Activated CD4-positive, alpha-beta T cell treated with anti-CD3 and anti-CD28 coated beads for 48 hours (primary cell): Measurements from ENCODE around the gene SLC19A2.

Experiments used
- DNase-seq: peaks from one replicate; pipeline ENCODE4 v3.0.0-alpha.2; 2020

SLC19A2 gene

DNA sequence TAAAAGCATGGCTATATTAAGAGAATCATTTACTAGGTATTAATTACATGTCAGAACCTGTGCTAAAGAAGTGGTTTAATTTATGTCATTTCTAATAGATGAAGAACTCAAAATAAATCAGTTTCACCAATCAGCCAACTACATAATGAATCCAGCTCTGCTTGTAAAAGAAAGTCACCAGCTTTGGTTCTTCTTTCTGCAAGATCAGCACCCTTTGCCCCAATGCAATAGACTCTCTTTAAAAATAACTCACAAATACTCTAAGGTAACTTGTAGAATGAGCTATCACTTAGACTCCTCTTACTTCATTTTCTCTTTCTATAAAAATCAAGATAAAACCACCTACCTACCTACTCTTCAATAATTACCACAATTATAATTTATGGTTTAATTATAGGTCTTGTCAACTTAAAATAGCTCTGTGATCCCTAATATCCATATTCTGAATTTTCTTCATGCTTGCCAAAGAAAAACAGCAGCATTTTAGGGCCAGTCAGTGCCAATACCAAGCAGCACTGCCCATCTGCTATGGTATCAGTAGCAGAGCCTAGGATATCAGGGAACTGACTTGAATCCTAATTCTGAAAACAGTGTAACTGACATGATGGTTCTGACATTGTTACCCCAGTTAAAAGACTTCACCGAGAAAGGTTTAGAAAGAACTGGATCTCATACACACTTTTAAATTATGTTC is 11.3 kb downstream of the SLC19A2 start:
- no peak for DNase-seq

DNA sequence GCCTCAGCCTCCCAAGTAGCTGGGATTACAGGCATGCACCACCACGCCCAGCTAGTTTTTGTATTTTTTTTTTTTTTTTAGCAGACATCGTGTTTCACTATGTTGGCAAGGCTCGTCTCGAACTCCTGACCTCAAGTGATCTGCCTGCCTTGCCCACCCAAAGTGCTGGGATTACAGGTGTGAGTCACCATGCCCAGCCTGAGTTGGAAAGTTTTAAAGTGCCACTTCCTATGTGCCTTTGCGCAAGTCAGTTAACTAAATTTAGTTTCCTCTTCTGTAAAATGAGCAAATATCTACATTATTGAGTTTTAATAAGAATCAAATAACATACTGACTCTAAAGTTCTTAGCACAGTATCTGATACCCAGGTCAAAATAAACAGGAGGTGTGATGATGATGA is 12.4 kb downstream of the SLC19A2 start:
- DNase-seq = no peak

DNA sequence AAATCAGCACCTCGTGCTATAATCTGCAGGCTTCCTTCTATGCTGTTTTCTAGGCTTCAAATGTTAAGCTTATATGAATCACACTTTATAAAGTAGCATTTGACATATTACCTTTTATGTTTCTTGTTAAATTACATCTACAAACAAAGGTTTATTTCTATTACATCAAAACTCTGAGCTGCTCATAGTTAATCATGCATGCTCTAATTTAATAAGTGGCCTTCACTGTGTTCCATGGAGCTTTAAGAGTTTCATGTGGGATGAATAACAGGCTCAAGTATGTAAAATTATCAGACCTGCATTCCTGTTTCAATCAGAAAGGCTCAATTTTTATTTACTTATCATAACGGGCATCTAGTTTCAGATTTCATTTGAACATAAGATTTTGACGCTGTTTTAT is 13.0 kb downstream of the SLC19A2 start:
- no peak for DNase-seq

DNA sequence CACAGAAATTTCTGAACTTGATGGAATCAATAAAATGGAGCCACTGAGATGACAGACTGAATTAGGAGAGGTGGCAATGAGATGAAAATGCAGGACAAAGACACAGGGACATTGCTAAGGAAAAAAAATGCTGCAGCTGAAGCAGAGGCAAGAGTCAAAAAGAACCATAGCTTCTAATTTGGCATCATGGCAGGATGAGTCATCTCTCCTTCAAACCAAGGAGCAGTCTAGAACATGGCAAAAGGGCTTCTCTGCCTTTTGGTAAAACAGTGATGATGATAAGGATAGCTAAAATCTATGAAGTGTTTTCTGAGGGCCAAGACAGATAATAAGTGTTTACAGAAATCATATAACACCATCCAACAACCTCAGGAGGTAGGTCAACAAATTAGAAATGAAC is 16.8 kb downstream of the SLC19A2 start:
- DNase-seq = no peak

DNA sequence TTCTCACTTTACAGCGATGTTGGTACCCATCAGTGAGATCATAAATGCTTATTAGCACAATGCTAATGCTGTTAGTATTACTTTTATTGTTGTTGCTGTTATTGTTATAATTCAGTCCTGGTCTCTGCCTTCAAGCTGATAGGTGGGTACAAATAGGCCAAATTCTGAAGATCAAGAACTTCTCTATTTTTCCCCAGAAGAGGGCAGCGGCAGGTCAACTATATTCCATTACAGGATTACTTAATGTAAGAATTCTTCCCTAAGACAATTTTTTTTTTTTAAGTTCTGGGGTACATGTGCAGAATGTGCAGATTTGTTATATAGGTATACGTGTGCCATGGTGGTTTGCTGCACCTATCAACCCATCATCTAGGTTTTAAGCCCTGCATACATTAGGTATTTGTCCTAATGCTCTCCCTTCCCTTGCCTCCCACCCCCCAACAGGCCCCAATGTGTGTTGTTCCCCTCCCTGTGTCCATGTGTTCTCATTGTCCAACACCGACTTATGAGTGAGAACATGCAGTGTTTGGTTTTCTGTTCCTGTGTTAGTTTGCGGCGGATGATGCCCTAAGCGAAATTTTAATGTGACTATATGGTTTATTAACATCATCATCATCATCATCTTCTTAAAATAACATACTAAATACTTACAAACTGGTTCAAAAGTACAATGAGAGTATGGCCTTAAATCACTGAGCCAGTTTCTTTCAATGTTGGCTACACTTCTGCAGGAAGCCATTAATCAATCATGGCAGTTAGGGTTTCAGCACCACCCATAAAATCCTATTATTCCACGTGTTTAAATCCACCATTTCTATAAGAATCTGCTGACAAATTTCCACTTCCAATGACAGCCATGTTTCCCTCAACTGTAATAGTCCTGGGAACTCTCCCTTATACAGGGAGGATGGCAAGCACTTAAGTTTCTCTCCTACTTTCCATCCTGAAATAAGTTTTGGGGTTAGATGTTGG is 19.2 kb downstream of the SLC19A2 start:
- no peak for DNase-seq

DNA sequence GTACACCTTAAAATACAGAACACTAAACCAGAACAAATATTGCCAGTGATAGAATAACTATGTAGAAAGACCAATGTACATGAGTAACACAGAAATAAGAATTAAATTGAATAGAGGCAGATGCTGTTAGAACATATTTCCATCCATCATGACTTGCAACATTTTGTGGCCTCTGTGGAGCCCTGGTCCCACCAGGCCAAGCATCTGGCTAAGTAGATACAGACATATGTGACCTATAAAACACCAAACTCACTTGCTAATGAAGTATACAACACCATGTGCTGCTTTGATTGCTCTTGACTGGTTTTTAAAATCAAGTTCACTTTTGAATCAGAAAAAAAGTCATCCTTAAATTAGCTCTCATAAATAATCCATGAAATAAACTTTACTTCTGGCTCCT is 20.5 kb downstream of the SLC19A2 start:
- DNase-seq = no peak

DNA sequence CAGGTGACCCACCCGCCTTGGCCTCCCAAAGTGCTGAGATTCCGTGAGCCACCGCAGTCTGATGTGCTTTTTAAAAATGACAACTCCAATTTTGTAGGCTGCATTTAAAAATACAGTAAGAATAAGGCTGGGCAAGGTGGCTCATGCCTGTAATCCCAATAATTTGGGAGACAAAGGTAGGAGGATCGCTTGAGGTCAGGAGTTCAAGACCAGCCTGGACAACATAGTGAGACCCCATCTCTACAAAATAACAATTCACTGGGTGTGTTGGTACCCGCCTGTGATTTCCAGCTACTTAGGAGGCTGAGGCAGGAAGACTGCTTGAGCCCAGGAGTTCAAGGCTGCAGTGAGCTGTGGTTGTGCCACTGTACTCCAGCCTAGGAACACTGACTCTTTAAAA is 23.4 kb downstream of the SLC19A2 start:
- no peak for DNase-seq

DNA sequence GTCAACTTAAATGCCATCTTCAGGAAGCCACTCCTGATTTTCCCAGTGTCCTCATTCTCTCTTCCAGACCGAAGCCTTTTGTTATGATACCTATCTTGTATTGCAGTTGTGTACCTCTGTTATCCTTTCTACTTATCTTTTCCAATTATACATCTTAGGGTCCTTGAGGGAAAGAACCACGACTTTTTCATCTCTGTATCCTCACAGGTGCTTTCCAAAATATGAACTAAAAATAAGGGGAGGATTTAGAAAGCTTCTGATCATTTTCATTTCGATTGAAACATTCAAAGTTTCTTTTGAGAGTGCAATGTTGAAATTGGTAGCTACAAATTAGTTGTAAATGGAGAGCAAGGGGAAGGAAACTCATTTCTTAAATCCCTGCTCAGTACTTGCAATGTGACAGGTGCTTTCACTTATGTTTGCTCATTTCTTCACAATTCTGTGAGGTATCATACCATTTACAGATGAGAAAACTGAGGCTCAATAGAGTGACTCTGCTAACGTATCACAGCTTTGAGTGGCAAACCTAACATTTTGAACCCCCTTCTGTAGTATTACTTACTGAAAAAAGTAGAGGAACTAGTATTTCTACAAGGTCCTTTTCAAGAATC is 24.2 kb downstream of the SLC19A2 start:
- DNase-seq = no peak

DNA sequence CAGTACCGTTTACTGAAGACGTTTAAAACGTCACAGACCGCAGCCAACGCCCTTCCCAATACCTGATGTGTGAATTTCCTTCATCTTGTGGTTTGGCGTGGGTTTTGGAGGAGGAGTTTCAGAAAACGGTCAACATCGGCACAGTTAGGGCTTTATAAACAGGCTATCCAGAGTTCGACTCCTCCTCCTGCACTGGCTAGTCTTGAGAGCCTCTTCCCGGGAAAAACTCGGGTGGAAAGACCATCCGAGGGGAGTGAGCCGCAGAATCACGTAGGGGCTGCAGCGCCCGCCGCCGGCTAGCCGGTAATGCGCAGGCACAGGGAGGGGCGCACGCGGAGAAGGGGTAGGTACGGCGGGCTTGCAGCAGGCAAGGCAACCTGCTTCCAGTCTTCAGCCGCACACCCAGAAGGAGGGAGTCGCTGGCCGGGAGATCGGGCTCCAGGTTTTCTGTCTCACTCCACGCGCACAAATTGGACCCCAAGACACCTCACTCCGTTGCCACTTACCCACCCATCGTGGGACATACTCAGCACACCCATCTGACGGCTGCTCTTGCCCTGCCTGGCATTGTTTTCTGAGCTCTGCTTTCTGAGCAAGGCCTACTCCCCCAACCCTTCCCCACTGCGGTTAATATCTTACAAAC is 25.4 kb downstream of the SLC19A2 start:
- DNase-seq = peak; percentile 31

DNA sequence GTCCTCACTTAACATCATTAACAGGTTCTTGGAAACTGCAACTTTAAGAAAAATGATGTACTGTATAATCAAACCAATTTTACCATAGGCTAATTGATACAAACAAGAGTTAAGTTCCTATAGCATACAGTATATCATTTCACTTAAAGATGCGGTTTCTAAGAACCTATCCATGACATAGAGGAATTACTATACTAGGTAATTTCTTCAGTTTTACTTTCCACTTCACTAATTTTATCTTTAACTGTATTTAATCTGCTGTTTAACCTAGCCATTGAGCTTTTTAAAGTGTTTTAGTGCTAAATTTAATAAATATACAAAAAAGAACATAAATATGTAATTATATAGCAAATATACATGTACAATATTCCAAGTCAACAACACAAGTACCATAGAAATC is 28.3 kb downstream of the SLC19A2 start:
- no peak for DNase-seq

DNA sequence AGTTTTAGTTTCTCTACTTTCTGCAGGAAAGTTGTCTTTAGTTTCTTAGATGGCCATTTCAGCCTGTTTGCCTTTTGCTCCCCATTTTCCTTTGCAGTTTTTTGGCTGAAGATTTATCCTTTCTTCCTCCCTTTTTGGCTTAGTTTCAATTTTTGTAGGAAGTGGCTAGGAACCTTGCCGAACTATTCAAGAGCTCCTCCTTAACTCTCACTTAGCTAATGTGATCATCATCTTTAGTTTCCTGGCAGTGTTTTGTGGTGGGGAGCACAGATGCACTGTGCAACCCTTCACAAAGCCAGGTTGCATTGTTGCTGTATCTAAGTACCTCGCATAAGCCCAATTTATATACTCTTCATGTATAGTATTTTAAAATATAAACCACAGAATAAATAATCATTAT is 29.7 kb downstream of the SLC19A2 start:
- no peak for DNase-seq

DNA sequence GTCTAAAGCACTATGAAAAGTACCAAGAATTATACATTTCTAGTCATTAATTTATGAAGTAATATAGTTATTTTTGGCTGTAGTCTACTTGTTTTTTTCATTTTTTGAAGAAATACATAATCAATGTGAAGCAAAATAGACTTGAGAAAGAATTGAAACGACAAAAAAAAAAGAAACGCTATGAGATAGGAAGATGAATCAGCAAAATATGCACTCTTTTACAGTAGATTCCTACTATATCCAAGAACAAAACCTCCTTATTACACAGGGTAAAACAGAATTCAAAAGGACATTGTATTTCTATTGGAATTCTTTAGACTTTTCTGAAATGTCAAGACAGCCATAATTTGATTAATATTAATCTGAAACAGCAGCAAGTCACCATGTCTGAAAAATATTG is 32.8 kb downstream of the SLC19A2 start:
- no peak for DNase-seq

DNA sequence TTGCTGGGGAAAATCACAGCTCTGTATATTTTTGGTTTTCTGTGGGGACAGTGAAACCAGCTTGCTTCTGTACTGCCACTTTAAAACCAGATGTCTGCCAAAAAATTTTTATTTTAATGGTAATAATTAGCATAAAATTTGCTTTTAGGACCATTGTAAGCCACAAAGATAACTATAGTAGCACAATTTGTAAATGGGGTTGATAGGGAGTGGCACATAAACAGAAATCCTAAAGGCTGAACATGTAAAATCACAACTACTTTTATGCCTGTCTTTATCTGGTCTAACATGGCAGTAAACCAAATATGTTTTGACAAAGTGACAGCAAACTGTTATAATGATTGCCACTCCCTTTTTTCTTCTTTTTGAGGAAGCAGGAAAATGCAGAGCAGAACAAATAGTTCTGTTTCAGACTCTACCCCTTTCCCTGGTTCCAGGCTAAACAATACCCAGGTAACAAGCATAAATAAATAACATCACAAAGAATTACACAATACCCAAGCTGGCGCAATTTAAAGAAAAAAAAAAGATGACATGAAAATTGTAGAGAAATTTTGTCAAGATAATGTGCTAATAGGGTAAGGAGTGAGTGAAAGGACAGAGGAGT is 34.4 kb downstream of the SLC19A2 start:
- no peak for DNase-seq

DNA sequence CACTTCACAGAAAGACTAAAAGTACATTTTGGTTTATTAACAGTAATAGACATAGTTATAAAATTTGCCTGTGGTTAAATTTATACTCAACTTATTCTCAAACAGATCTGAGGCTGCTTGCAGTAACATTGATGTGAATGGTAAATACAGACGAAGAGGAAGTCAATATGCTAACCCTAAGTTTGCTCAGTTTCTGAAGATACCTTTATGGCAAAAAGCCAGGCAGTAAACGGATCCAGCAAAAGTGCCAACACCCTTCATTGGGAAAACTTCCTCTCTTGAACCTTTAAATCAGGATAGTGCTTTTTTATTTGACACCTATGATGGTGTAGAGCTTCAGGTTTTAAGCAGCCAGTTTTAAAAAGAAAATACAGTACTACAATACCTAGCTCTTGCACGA is 41.8 kb downstream of the SLC19A2 start:
- DNase-seq = no peak

DNA sequence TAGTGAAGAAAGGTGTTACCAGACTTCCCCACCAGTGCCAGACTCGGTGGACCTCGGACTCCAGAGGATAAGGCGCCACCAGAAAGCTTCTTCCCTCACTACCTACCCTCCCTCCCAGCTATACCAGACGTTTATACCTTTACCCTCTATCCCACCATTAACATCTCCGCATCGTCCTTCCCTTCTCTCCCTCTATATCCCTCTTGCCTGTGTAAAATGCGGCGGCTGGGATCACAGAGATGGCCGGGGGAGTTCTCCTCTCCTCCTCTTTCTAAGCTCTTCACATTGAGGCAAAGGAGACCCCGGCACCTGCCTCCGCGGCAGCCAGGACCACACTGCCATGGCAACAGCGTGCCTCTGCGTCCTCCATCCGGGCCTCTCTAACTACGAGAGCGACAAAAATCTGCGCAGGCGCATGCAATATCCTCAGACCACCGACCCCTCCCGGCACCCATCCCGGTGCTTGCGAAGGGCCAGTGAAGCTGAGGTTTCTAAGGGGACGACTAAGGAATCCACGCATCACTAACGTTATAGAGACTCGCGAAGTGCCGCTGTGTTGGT is 58.6 kb downstream of the SLC19A2 start, which contains the start of gene CCDC181:
Gene CCDC181, minus strand, starts transcription at position 394 of the 561 bp plus-strand sequence. CDS start 2,547 bp downstream, outside the sequence.
- peak; percentile 70 for DNase-seq

DNA sequence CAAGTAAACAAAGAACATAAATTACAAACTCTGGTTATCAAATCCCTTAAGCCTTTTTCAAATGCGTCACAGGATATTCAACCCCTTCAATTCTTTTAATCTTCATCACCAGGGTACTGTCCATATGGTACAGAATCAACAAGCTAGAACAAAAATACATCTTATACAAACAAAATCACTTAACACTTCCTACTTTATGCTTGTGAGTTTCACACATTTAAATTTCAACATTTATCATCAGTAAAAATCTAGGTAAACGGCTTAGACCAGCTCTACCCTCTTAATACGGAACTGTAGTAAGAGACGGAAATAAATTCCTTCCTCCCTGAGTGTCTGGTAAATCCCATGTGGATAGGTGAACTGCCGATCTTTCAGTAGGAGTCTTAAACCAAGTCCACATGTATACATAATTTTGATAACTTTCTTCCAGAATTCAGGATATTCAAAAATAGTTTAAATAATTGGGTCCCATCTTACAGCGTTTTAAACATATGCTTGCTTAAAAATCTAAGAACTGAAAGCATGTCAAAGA is 59.5 kb downstream of the SLC19A2 start:
- no peak for DNase-seq

DNA sequence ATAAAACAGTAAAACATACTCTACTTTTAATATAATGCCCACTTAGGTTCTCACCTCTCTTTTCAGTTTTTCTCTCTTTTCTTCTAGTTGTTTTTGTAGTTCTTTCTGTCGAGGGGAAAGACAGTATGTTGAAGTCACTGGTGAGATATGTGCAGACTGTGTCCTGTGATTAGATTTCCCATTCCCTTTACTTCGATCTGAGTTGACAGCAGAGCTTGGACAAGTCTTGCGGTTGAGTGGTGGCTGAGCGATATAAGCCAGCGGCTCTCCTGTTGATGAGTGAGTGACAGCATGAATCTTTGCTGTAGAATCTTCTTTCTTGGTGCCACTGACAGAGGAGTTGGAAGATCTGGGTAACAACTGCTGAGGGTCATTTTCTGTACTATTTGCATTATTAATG is 64.4 kb downstream of the SLC19A2 start:
- no peak for DNase-seq

DNA sequence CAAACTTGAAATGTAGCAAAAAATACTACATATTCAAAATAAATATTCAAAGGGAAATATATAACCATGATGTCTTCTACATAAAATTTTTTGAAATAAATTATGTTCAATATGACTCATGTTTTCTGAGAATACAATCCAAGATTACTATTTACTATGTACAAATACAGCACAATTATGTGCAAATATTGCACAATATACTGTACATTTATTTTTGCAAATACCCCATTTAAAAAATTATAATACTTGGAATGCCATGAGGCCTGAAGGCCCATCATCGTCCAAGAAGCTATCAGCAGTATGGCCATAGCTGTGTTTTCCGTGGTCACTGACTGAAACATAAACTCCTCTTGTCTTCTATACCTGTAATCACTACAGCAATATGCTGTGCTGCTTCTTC is 70.8 kb downstream of the SLC19A2 start:
- no peak for DNase-seq
